GM12892 (cell line): ENCODE measurements around the gene CLSTN2.

Experiments used
- DNase-seq: peaks from one replicate; pipeline ENCODE4 v3.0.0; 2011; ENCODE audit not compliant: insufficient read length
- FAIRE-seq: peaks from 2 replicates; lab custom pipeline; 2011; peaks lifted over from hg19 to GRCh38; lab: Jason Lieb, UNC
- POLR2A ChIP-seq: IDR thresholded peaks from 2 replicates; pipeline ENCODE4 v1.6.1; 2011; ENCODE audit warnings: low read depth, low read length, control low read depth
- POLR2AphosphoS5 ChIP-seq: IDR thresholded peaks from 2 replicates; pipeline ENCODE4 v1.6.1; 2011; ENCODE audit warnings: low read depth, low read length, control low read depth
- TAF1 ChIP-seq: IDR thresholded peaks from 2 replicates; pipeline ENCODE4 v1.6.1; 2011; ENCODE audit warnings: low read depth, mild to moderate bottlenecking, control low read depth, low read length, borderline replicate concordance

Gene CLSTN2

DNA sequence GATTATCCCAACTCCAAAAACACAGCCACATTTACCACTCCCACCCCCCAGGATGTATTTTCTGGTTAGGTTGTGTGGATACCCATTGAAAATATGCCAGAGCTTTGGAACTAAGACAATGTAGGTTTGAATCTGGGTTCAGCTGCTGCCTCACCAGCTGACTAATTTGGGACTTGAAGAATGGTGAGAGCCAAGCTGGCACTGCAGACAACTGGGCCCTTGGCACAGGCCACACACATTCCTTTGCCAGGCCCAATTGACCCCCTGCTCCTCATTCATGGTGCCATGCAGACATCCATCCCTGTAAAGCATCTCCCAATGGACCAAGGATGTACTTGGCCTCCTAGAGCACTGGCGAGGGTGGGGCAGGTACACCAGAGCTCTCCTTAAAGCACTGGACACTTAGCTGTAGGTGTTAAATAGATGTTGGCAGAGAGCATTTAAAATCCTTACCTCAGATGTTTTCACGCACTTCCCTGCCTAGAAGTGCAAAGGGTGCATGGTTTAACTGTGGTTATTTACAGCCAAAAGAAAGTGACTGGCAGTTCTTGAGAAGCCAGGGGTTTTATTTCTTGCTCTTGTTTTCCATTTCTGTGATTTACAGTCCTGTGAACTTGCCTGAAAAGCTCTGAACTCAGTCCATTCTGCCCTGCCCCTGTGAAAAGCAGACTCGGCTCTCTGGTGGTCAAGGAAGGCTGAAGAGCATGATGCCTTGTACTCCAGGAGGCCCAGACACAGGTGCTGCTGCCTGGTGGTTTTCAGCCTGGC, 138.5 kb downstream of the CLSTN2 start:
- FAIRE-seq: no peak
- TF ChIP-seq POLR2A (no peak), POLR2AphosphoS5 (no peak), TAF1 (no peak)
- DNase-seq: no peak

DNA sequence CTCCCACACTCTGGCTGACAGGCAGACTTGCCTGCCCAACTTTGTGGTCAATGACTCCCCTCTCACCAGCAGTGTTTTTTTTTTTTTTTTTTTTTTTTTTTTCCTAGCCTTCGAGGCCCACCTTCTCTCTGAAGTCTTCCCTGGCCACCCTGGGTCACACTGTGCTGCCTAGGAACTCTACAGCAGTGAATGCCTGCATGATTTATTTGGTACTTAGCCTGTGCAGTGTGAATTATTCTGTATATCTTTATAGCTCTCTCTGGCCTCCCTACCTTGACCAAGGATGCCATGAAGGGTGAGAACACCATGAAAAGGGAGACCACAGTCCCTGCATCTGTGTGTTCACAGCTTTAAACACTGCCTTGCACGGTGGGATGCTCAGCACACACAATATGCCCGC, 141.6 kb downstream of the CLSTN2 start:
- no peak for FAIRE-seq
- TF ChIP-seq TAF1 (no peak), POLR2A (no peak), POLR2AphosphoS5 (no peak)

DNA sequence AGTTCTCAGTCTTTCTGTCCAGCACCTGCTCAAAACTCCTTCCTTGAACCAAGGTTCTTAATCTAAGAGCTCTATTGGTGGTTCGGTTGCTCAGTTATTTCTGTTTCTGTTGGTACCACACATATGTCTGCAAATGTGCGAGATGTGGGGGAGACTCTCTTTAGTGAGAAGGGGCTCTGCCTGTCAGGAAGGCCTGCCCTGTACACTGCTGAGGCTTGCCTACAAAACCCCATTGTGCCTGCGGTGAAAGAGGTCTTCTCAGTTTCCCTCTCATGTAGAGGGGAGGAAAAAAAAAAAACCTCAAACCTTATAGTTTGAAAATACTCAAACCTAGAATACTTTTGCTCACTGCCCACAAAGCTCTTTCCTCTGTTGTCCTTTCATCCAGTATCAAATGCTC, 142.4 kb downstream of the CLSTN2 start:
- FAIRE-seq (no peak), DNase-seq (no peak)
- TF ChIP-seq POLR2A (no peak), POLR2AphosphoS5 (no peak), TAF1 (no peak)

More for the DNA sequence above, 141.6 kb downstream of the CLSTN2 start:
- DNase-seq: no peak

DNA sequence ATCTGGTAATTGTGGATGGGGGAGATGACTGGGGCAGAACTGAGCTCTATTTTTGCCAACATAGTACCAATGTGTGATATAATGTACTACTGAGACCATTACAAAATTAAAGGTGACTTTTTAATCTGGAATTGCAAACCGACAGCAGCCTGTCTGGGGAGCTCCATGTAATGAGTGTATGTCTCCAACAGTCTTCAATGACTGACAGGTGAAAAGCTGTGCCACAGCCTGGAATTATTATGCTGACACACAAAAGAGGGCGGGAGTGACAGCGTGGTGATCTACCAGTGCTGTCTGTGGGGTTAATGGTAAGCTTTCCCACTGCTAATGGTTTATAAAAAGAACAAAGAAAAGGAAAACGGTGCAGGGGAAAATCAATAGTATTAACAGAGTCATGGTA, 143.4 kb downstream of the CLSTN2 start:
- DNase-seq (no peak), FAIRE-seq (no peak)

DNA sequence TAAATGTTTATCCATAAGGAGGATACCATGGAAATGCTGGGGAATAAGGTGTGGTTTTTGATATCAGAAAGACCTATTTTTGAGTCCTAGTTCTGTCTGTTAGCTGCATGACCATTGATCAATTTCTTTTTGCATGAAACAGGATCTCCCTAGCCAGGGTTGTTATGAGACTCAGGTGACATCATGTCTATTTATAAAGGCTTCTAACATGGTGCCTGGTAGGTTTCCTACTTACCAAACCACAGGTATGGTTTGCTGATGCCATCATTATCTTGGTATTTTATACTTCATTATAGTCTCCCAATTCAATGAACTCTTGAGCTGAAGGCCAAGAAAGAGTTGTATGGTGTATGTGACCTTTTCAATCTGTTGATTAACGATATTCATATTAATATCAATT, 144.0 kb downstream of the CLSTN2 start:
- FAIRE-seq (no peak), DNase-seq (no peak)
- TF ChIP-seq POLR2A (no peak), TAF1 (no peak), POLR2AphosphoS5 (no peak)

More for the DNA sequence above, 143.4 kb downstream of the CLSTN2 start:
- TF ChIP-seq POLR2AphosphoS5 (no peak), TAF1 (no peak), POLR2A (no peak)

DNA sequence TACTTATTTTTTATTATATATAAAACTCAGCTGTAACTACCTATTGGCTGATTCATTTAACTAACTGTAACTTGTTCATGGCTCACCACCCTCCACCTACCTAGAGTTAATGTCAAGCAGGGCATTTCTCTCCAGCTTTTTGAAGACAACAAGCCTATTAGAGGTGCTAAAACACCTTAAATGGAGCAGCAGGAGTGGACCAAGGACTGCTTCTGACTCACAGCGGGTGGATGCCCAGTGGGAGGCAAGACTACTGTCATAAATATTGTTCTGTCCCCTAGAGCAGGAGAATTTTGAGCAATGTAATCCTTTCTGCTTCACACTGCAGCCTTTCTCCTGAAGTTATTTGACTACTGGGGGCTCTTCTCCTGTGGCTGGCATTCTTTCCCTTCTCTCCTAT, 146.9 kb downstream of the CLSTN2 start:
- TF ChIP-seq POLR2AphosphoS5 (no peak), POLR2A (no peak), TAF1 (no peak)
- DNase-seq: no peak
- no peak for FAIRE-seq

DNA sequence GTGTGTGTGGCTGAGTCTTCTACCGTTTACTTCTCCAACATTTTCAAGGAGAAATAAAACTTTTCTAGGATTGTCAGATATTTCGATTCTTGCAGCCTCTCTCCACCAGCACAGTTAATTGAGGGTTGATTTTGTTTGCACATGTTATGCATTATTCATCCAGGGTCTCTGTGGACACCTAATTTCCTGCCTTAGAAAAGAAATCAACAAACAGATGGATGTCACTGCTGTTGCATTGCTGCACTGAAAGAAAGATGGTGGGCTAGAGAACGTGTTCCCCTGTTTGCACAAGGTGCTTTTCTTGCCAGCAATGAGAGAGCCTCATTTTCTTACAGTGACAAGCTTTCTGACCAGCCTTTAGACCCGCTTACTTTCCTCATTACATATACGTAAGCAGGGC, 150.0 kb downstream of the CLSTN2 start:
- no peak for FAIRE-seq
- TF ChIP-seq TAF1 (no peak), POLR2A (no peak)
- DNase-seq: no peak

DNA sequence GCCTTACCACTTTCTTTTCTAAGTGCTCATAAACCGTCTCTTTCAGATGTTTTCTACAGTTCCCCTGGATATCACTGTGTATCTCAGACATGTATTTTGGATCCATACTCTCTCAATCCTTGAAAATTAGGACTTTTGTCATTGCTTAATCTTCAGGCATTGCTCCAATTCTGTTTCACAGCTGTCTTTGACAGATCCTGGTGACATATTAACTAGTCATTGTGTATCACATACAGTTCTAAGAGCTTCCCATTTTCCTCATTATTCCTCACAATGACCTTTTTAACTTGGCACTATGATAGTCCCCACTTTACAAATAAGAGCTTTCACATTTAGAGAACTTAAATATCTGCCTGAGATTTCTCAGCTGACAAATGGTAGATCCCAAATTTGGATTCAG, 151.7 kb downstream of the CLSTN2 start:
- FAIRE-seq: no peak
- no peak for TF ChIP-seq TAF1
- TF ChIP-seq POLR2A: no peak
- no peak for TF ChIP-seq POLR2AphosphoS5

DNA sequence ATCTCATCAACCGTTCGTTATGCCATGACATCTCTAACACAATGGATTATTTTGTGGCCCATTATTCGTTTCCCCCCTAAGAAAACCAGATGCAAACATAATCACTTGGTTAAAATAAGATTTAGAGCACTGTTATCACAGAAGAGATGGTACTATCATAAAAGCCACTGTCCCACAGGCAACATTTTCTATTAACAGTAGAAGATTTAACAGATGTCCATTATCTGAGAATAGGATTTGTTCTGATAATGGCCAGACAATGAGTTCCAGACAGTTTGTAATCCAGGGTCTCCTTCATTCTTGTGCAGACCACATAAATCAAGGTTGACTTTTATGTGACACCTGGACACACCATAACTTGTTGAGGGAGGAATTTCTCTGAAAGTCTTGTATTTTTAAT, 153.1 kb downstream of the CLSTN2 start:
- no peak for DNase-seq

More for the DNA sequence above, 151.7 kb downstream of the CLSTN2 start:
- DNase-seq: no peak

DNA sequence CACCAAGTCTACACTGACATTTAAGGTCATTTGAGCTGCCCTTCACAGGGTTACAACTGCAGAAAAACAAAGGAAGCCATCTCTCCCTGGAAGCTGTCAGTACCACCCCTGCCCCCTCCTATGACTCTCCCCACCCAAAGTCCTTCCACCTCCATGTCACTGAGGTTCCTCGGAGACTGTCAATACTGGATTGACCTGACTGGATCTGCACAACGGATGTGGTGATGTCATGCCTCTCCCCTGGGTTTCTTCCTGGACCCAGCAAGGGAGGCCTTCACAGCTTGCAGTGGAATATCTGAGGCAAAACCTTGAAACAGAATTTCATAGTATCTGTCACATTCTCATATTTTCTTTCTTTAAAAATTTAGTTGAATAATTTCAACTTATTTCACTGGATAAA, 153.5 kb downstream of the CLSTN2 start:
- DNase-seq: no peak
- FAIRE-seq: no peak
- TF ChIP-seq POLR2A (no peak), TAF1 (no peak), POLR2AphosphoS5 (no peak)

More for the DNA sequence above, 153.1 kb downstream of the CLSTN2 start:
- FAIRE-seq: no peak
- TF ChIP-seq TAF1: no peak

DNA sequence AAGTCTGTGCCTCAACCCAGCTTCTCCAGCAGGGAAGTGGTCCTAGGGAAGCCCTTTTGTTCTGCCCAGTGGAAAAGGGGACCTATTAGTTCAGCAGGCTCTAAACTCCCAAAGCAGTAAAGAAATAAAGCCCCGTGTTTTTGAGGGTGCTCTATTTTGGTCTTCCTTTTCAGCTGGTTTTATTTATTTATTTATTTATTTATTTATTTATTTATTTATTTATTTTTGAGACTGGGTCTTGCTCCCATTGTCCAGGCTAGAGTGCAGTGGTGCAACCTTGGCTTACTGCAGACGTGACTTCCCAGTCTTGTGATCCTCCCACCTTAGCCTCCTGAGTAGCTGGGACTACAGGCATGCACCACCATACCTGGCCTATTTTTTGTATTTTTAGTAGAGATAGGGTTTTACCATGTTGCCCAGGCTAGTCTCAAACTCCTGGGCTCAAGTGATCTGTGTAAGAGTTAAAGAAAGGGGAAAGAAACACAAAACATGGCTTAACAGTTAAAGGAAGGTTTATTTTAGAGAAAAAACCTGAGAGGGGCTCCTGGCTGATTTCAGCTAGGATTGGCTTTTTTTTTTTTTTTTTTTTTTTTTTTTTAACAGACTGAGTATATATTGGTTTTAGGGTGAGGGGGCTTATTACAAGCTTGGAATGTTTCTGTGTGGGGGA, 154.6 kb downstream of the CLSTN2 start:
- FAIRE-seq (no peak), DNase-seq (no peak)
- TF ChIP-seq POLR2A: no peak
- TF ChIP-seq POLR2AphosphoS5: no peak
- no peak for TF ChIP-seq TAF1

DNA sequence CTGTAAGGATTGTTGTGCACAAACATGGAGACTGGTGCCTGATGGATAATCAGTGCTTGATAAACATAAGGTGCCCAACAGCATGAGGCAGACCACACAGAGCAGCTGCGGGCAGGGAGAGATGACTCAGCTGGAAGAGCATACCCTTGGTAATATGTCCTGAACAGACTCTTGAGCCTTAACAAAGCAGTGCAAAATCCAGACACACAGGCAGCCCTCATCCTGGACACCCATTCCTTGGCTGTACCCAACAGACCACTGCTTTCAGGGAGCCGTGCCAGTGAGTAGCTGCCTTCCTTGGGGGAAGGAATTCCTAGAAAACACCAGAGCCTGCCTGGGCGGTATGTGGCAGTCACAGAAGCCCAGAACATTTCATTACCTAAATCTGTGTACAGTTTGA, 156.2 kb downstream of the CLSTN2 start:
- FAIRE-seq: no peak
- TF ChIP-seq POLR2A (no peak), TAF1 (no peak), POLR2AphosphoS5 (no peak)
- no peak for DNase-seq
